ENCODE results near the gene PCOLCE2.

Gene PCOLCE2

GRCh38 chr3:142852009-142852408 lies 36.9 kb downstream of the PCOLCE2 start:
- peaks cover 1 to 2% of the 10 kb centered on the region in 2 donors for H3K4me1 ChIP-seq (ENCODE audit: control insufficient read depth in 2 of 2, insufficient read depth in 1 of 2, low read depth in 1 of 2, low read length in 2 of 2)
- no peak overlapping the region for H2BK120ac ChIP-seq (ENCODE audit: low read depth, low read length)
- no peak overlapping the region for H2AFZ ChIP-seq (ENCODE audit: low read length)
- H3K18ac ChIP-seq (ENCODE audit: low read length) = no peak overlapping the region
- H3K9me3 ChIP-seq (replicated peaks in 1 of 2; ENCODE audit: control insufficient read depth in 2 of 2, insufficient read depth in 1 of 2, low read depth in 1 of 2, low read length in 2 of 2) = no peaks in the 10 kb centered on the region
- no peak for DNase-seq (ENCODE audit: low spot score)
- H3K27me3 ChIP-seq (ENCODE audit: control insufficient read depth in 3 of 3, insufficient read depth in 3 of 3, low read depth in 1 of 3, low read length in 3 of 3) = peaks cover 0 to 31% (median 0%) of the 10 kb centered on the region in 3 experiments
- H2BK15ac ChIP-seq (ENCODE audit: low read length) = no peak overlapping the region
- no peak overlapping the region for H3K14ac ChIP-seq (ENCODE audit: low read length)
- no peak overlapping the region for H2AK5ac ChIP-seq (ENCODE audit: low read depth, low read length)
- no CpG with 5 or more reads among the region's 4 CpGs for WGBS, 2 donors (ENCODE audit: extremely low coverage in 2 of 2, insufficient read length in 2 of 2, insufficient replicate concordance in 1 of 2)
- H3K27ac ChIP-seq (replicated peaks; ENCODE audit: low read length) = no peak overlapping the region
- no peaks in the 10 kb centered on the region for H3K36me3 ChIP-seq (replicated peaks in 1 of 2; ENCODE audit: control insufficient read depth in 2 of 2, insufficient read depth in 2 of 2, low read length in 2 of 2)
- no peak overlapping the region for H3K4me2 ChIP-seq (ENCODE audit: insufficient read depth, low read length, poor library complexity, severe bottlenecking)
- no peak overlapping the region for H3K4me3 ChIP-seq (ENCODE audit: low read length in 2 of 2)
- H2BK12ac ChIP-seq (ENCODE audit: low read length) = no peak overlapping the region
- H3K23ac ChIP-seq (ENCODE audit: low read depth, low read length, poor library complexity) = no peak overlapping the region
- H4K91ac ChIP-seq (ENCODE audit: low read depth, low read length, poor library complexity) = no peak overlapping the region
- no peak overlapping the region for H3K9ac ChIP-seq (ENCODE audit: low read depth, low read length, poor library complexity)
- H4K8ac ChIP-seq (ENCODE audit: low read depth, low read length) = no peak overlapping the region
- no peaks in the 10 kb centered on the region for H3K79me1 ChIP-seq (ENCODE audit: low read depth, low read length)
- no peak overlapping the region for H2BK5ac ChIP-seq (ENCODE audit: low read length)
- H3K4ac ChIP-seq (ENCODE audit: low read length) = no peak overlapping the region

- H3K23ac ChIP-seq (ENCODE audit: low read depth, low read length, poor library complexity) = no peak overlapping the region
- no peak overlapping the region for H2AFZ ChIP-seq (ENCODE audit: low read length)
- peaks cover 1 to 2% of the 10 kb centered on the region in 2 donors for H3K4me1 ChIP-seq (ENCODE audit: control insufficient read depth in 2 of 2, insufficient read depth in 1 of 2, low read depth in 1 of 2, low read length in 2 of 2)
- no peak overlapping the region for H4K91ac ChIP-seq (ENCODE audit: low read depth, low read length, poor library complexity)
- H3K4ac ChIP-seq (ENCODE audit: low read length) = no peak overlapping the region
- no CpG with 5 or more reads among the region's 2 CpGs for WGBS, 2 donors (ENCODE audit: extremely low coverage in 2 of 2, insufficient read length in 2 of 2, insufficient replicate concordance in 1 of 2)
- no peak overlapping the region for H3K18ac ChIP-seq (ENCODE audit: low read length)
- H3K79me1 ChIP-seq (ENCODE audit: low read depth, low read length) = no peaks in the 10 kb centered on the region
- H3K4me2 ChIP-seq (ENCODE audit: insufficient read depth, low read length, poor library complexity, severe bottlenecking) = no peak overlapping the region
- H3K27ac ChIP-seq (replicated peaks; ENCODE audit: low read length) = no peak overlapping the region
- no peak overlapping the region for H2BK12ac ChIP-seq (ENCODE audit: low read length)
- H2BK5ac ChIP-seq (ENCODE audit: low read length) = no peak overlapping the region
- no peak overlapping the region for H3K4me3 ChIP-seq (ENCODE audit: low read length in 2 of 2)
- H2BK120ac ChIP-seq (ENCODE audit: low read depth, low read length) = no peak overlapping the region
- no peak overlapping the region for H4K8ac ChIP-seq (ENCODE audit: low read depth, low read length)
- H2AK5ac ChIP-seq (ENCODE audit: low read depth, low read length) = no peak overlapping the region
- H3K27me3 ChIP-seq (ENCODE audit: control insufficient read depth in 3 of 3, insufficient read depth in 3 of 3, low read depth in 1 of 3, low read length in 3 of 3) = peaks cover 0 to 23% (median 0%) of the 10 kb centered on the region in 3 experiments
- no peak for DNase-seq (ENCODE audit: low spot score)
- no peak overlapping the region for H3K9ac ChIP-seq (ENCODE audit: low read depth, low read length, poor library complexity)
- no peaks in the 10 kb centered on the region for H3K9me3 ChIP-seq (replicated peaks in 1 of 2; ENCODE audit: control insufficient read depth in 2 of 2, insufficient read depth in 1 of 2, low read depth in 1 of 2, low read length in 2 of 2)
- no peak overlapping the region for H2BK15ac ChIP-seq (ENCODE audit: low read length)
- no peaks in the 10 kb centered on the region for H3K36me3 ChIP-seq (replicated peaks in 1 of 2; ENCODE audit: control insufficient read depth in 2 of 2, insufficient read depth in 2 of 2, low read length in 2 of 2)
- no peak overlapping the region for H3K14ac ChIP-seq (ENCODE audit: low read length)
Measured at GRCh38 chr3:142850395-142851023, 38.4 kb downstream of the PCOLCE2 start.

GRCh38 chr3:142849148-142849547 lies 39.7 kb downstream of the PCOLCE2 start:
- Histone ChIP-seq H3K4me2 (ENCODE audit: insufficient read depth, low read length, poor library complexity, severe bottlenecking) (no peak overlapping the region), H3K9me3 (replicated peaks in 1 of 2; ENCODE audit: control insufficient read depth in 2 of 2, insufficient read depth in 1 of 2, low read depth in 1 of 2, low read length in 2 of 2) (no peaks in the 10 kb centered on the region), H2AK5ac (ENCODE audit: low read depth, low read length) (no peak overlapping the region), H3K27ac (replicated peaks; ENCODE audit: low read length) (no peak overlapping the region), H3K9ac (ENCODE audit: low read depth, low read length, poor library complexity) (no peak overlapping the region), H3K14ac (ENCODE audit: low read length) (no peak overlapping the region), H3K4ac (ENCODE audit: low read length) (no peak overlapping the region), H2BK12ac (ENCODE audit: low read length) (no peak overlapping the region), H3K79me1 (ENCODE audit: low read depth, low read length) (no peaks in the 10 kb centered on the region), H4K91ac (ENCODE audit: low read depth, low read length, poor library complexity) (no peak overlapping the region), H2BK120ac (ENCODE audit: low read depth, low read length) (no peak overlapping the region), H2BK15ac (ENCODE audit: low read length) (no peak overlapping the region), H2AFZ (ENCODE audit: low read length) (no peak overlapping the region), H3K27me3 (ENCODE audit: control insufficient read depth in 3 of 3, insufficient read depth in 3 of 3, low read depth in 1 of 3, low read length in 3 of 3) (peaks cover 0 to 14% (median 0%) of the 10 kb centered on the region in 3 experiments), H2BK5ac (ENCODE audit: low read length) (no peak overlapping the region), H4K8ac (ENCODE audit: low read depth, low read length) (no peak overlapping the region), H3K18ac (ENCODE audit: low read length) (no peak overlapping the region), H3K36me3 (replicated peaks in 1 of 2; ENCODE audit: control insufficient read depth in 2 of 2, insufficient read depth in 2 of 2, low read length in 2 of 2) (no peaks in the 10 kb centered on the region), H3K4me3 (ENCODE audit: low read length in 2 of 2) (no peak overlapping the region), H3K23ac (ENCODE audit: low read depth, low read length, poor library complexity) (no peak overlapping the region), H3K4me1 (ENCODE audit: control insufficient read depth in 2 of 2, insufficient read depth in 1 of 2, low read depth in 1 of 2, low read length in 2 of 2) (peaks cover 1 to 2% of the 10 kb centered on the region in 2 donors)
- no peak for DNase-seq (ENCODE audit: low spot score)
- no CpG with 5 or more reads among the region's 3 CpGs for WGBS, 2 donors (ENCODE audit: extremely low coverage in 2 of 2, insufficient read length in 2 of 2, insufficient replicate concordance in 1 of 2)

- Histone ChIP-seq H3K4me2 (ENCODE audit: insufficient read depth, low read length, poor library complexity, severe bottlenecking) (no peak overlapping the region), H4K91ac (ENCODE audit: low read depth, low read length, poor library complexity) (no peak overlapping the region), H3K27ac (replicated peaks; ENCODE audit: low read length) (no peak overlapping the region), H3K14ac (ENCODE audit: low read length) (no peak overlapping the region), H4K8ac (ENCODE audit: low read depth, low read length) (no peak overlapping the region), H2BK12ac (ENCODE audit: low read length) (no peak overlapping the region), H3K9ac (ENCODE audit: low read depth, low read length, poor library complexity) (no peak overlapping the region), H2BK5ac (ENCODE audit: low read length) (no peak overlapping the region), H2AK5ac (ENCODE audit: low read depth, low read length) (no peak overlapping the region), H3K79me1 (ENCODE audit: low read depth, low read length) (no peaks in the 10 kb centered on the region), H3K4ac (ENCODE audit: low read length) (no peak overlapping the region), H2AFZ (ENCODE audit: low read length) (no peak overlapping the region), H3K36me3 (replicated peaks in 1 of 2; ENCODE audit: control insufficient read depth in 2 of 2, insufficient read depth in 2 of 2, low read length in 2 of 2) (no peaks in the 10 kb centered on the region), H3K23ac (ENCODE audit: low read depth, low read length, poor library complexity) (no peak overlapping the region), H3K18ac (ENCODE audit: low read length) (no peak overlapping the region), H3K4me3 (ENCODE audit: low read length in 2 of 2) (no peak overlapping the region), H2BK120ac (ENCODE audit: low read depth, low read length) (no peak overlapping the region), H2BK15ac (ENCODE audit: low read length) (no peak overlapping the region), H3K27me3 (ENCODE audit: control insufficient read depth in 3 of 3, insufficient read depth in 3 of 3, low read depth in 1 of 3, low read length in 3 of 3) (peaks cover 0 to 7% (median 0%) of the 10 kb centered on the region in 3 experiments), H3K4me1 (ENCODE audit: control insufficient read depth in 2 of 2, insufficient read depth in 1 of 2, low read depth in 1 of 2, low read length in 2 of 2) (peaks cover 1 to 2% of the 10 kb centered on the region in 2 donors), H3K9me3 (replicated peaks in 1 of 2; ENCODE audit: control insufficient read depth in 2 of 2, insufficient read depth in 1 of 2, low read depth in 1 of 2, low read length in 2 of 2) (no peaks in the 10 kb centered on the region)
- no peak for DNase-seq (ENCODE audit: low spot score)
- no CpG with 5 or more reads among the region's 2 CpGs for WGBS, 2 donors (ENCODE audit: extremely low coverage in 2 of 2, insufficient read length in 2 of 2, insufficient replicate concordance in 1 of 2)
Measured at GRCh38 chr3:142846779-142847577, 41.9 kb downstream of the PCOLCE2 start.
